Measurements from ENCODE around the gene SAMD13. TPM values are rescaled to one million over a fixed set of nuclear protein-coding genes. Genes with fewer than 3 reads are reported as not detected.

Gene SAMD13
- total and polyA plus RNA-seq, 4 donors = 0.17 to 0.61 (median 0.17) TPM; not detected in 1

DNA sequence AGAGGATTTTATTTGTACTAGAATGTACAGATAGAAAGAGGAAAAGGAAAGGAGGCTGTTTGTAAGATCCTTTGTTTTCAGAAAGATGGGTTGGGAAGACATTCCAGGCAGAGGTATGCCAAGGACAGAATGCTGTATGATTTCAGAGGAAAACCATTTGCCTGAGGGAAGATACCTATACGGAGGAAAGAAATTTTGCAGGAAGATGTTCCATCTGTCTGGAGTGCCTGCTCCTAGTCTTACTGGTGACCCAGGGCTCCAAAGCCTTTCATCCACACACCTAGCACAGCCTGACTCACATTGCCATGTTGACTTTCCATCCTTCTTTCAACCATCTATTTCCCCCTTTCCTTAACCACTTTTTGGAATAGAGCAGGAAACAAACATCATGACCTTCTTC lies 18.2 kb downstream of the SAMD13 start:
- no peaks in the 10 kb centered on the region for H3K4me1 ChIP-seq (ENCODE audit: control insufficient read depth in 4 of 4, insufficient read depth in 4 of 4, low read length in 3 of 4)
- no peaks in the 10 kb centered on the region for H3K27me3 ChIP-seq (ENCODE audit: control insufficient read depth in 4 of 4, insufficient read depth in 4 of 4, low read length in 3 of 4)
- 86% methylated on average over 1 of the region's 1 CpG for WGBS
- DNase-seq (ENCODE audit: low spot score) = no peak
- no peak for TF ChIP-seq RXRA (IDR thresholded peaks at IDR 0.05)
- H3K9me3 ChIP-seq (ENCODE audit: control insufficient read depth in 4 of 4, low read length in 3 of 4) = peaks cover 0 to 6% (median 0%) of the 10 kb centered on the region in 4 donors
- H3K27ac ChIP-seq (ENCODE audit: low read depth in 1 of 2, low read length in 2 of 2) = no peak overlapping the region
- no peaks in the 10 kb centered on the region for H3K36me3 ChIP-seq (ENCODE audit: control insufficient read depth in 4 of 4, insufficient read depth in 3 of 4, low read depth in 1 of 4, low read length in 3 of 4)
- H3K4me3 ChIP-seq (ENCODE audit: low read depth in 1 of 3, low read length in 3 of 3) = no peak overlapping the region
- no peak overlapping the region for H3K9ac ChIP-seq (ENCODE audit: low read depth in 1 of 2, low read length in 2 of 2)

DNA sequence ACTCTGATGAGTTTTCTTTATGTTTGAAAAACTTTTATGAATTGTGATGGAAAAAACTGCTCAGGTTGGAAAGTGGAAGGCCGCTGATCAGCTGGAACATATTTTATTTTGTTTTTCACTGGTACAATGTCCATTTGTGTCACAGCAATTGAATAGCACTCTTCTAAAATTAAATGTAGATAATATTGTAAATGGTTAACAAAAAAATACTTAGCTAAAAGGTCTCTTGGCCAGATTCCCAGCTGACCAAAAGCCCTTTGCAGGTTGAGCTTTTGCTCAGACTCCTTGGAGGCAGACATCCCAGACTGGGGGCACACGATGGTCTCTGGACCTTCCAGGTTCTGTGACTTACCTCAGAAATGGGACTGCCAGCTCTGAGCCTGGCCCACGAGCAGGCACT lies 26.3 kb downstream of the SAMD13 start:
- Histone ChIP-seq H3K27ac (ENCODE audit: low read depth in 1 of 2, low read length in 2 of 2) (no peak overlapping the region), H3K9ac (ENCODE audit: low read depth in 1 of 2, low read length in 2 of 2) (no peak overlapping the region), H3K27me3 (ENCODE audit: control insufficient read depth in 4 of 4, insufficient read depth in 4 of 4, low read length in 3 of 4) (no peaks in the 10 kb centered on the region), H3K36me3 (ENCODE audit: control insufficient read depth in 4 of 4, insufficient read depth in 3 of 4, low read depth in 1 of 4, low read length in 3 of 4) (no peaks in the 10 kb centered on the region), H3K4me3 (ENCODE audit: low read depth in 1 of 3, low read length in 3 of 3) (no peak overlapping the region), H3K4me1 (ENCODE audit: control insufficient read depth in 4 of 4, insufficient read depth in 4 of 4, low read length in 3 of 4) (no peaks in the 10 kb centered on the region), H3K9me3 (ENCODE audit: control insufficient read depth in 4 of 4, low read length in 3 of 4) (no peaks in the 10 kb centered on the region)
- TF ChIP-seq GABPA (IDR thresholded peaks at IDR 0.05 in 1 of 2, conservative IDR thresholded peaks at IDR 0.05 in 1 of 2) (no peak), RAD21 (IDR thresholded peaks at IDR 0.05) (no peak), SP1 (IDR thresholded peaks at IDR 0.05) (no peak), HNF4A (conservative IDR thresholded peaks at IDR 0.05) (no peak), RXRA (IDR thresholded peaks at IDR 0.05) (no peak), TAF1 (conservative IDR thresholded peaks at IDR 0.05) (no peak), EGR1 (IDR thresholded peaks at IDR 0.05; ENCODE audit: low read depth in 2 of 2) (no peak), HNF4G (IDR thresholded peaks at IDR 0.05) (no peak), FOXA1 (IDR thresholded peaks at IDR 0.05) (no peak), JUND (IDR thresholded peaks at IDR 0.05) (no peak), NR2F2 (IDR thresholded peaks at IDR 0.05) (no peak), FOXA2 (IDR thresholded peaks at IDR 0.05) (no peak), YY1 (IDR thresholded peaks at IDR 0.05) (no peak)
- TF ChIP-seq, protein P1, sequence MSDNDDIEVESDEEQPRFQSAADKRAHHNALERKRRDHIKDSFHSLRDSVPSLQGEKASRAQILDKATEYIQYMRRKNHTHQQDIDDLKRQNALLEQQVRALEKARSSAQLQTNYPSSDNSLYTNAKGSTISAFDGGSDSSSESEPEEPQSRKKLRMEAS (IDR thresholded peaks at IDR 0.05) = no peak
- TF ChIP-seq, protein P2, sequence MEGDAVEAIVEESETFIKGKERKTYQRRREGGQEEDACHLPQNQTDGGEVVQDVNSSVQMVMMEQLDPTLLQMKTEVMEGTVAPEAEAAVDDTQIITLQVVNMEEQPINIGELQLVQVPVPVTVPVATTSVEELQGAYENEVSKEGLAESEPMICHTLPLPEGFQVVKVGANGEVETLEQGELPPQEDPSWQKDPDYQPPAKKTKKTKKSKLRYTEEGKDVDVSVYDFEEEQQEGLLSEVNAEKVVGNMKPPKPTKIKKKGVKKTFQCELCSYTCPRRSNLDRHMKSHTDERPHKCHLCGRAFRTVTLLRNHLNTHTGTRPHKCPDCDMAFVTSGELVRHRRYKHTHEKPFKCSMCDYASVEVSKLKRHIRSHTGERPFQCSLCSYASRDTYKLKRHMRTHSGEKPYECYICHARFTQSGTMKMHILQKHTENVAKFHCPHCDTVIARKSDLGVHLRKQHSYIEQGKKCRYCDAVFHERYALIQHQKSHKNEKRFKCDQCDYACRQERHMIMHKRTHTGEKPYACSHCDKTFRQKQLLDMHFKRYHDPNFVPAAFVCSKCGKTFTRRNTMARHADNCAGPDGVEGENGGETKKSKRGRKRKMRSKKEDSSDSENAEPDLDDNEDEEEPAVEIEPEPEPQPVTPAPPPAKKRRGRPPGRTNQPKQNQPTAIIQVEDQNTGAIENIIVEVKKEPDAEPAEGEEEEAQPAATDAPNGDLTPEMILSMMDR (IDR thresholded peaks at IDR 0.05; ENCODE audit: low read depth, low read length, missing input control) = no peak
- TF ChIP-seq, protein P3, sequence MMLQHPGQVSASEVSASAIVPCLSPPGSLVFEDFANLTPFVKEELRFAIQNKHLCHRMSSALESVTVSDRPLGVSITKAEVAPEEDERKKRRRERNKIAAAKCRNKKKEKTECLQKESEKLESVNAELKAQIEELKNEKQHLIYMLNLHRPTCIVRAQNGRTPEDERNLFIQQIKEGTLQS (IDR thresholded peaks at IDR 0.05) = no peak
- TF ChIP-seq, protein P4, sequence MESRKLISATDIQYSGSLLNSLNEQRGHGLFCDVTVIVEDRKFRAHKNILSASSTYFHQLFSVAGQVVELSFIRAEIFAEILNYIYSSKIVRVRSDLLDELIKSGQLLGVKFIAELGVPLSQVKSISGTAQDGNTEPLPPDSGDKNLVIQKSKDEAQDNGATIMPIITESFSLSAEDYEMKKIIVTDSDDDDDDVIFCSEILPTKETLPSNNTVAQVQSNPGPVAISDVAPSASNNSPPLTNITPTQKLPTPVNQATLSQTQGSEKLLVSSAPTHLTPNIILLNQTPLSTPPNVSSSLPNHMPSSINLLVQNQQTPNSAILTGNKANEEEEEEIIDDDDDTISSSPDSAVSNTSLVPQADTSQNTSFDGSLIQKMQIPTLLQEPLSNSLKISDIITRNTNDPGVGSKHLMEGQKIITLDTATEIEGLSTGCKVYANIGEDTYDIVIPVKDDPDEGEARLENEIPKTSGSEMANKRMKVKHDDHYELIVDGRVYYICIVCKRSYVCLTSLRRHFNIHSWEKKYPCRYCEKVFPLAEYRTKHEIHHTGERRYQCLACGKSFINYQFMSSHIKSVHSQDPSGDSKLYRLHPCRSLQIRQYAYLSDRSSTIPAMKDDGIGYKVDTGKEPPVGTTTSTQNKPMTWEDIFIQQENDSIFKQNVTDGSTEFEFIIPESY (IDR thresholded peaks at IDR 0.05) = no peak
- TF ChIP-seq, protein P5, sequence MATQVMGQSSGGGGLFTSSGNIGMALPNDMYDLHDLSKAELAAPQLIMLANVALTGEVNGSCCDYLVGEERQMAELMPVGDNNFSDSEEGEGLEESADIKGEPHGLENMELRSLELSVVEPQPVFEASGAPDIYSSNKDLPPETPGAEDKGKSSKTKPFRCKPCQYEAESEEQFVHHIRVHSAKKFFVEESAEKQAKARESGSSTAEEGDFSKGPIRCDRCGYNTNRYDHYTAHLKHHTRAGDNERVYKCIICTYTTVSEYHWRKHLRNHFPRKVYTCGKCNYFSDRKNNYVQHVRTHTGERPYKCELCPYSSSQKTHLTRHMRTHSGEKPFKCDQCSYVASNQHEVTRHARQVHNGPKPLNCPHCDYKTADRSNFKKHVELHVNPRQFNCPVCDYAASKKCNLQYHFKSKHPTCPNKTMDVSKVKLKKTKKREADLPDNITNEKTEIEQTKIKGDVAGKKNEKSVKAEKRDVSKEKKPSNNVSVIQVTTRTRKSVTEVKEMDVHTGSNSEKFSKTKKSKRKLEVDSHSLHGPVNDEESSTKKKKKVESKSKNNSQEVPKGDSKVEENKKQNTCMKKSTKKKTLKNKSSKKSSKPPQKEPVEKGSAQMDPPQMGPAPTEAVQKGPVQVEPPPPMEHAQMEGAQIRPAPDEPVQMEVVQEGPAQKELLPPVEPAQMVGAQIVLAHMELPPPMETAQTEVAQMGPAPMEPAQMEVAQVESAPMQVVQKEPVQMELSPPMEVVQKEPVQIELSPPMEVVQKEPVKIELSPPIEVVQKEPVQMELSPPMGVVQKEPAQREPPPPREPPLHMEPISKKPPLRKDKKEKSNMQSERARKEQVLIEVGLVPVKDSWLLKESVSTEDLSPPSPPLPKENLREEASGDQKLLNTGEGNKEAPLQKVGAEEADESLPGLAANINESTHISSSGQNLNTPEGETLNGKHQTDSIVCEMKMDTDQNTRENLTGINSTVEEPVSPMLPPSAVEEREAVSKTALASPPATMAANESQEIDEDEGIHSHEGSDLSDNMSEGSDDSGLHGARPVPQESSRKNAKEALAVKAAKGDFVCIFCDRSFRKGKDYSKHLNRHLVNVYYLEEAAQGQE (IDR thresholded peaks at IDR 0.05) = no peak
- WGBS = 89% methylated on average over 3 of the region's 3 CpGs
- DNase-seq (ENCODE audit: low spot score) = no peak
